Putamen (tissue), 1 donor: ENCODE measurements around the gene PRMT7.

Source experiments
- DNase-seq: peaks from one replicate; pipeline ENCODE4 v3.0.0-alpha.2; 2016; ENCODE audit warnings: low spot score

The PRMT7 gene

DNA sequence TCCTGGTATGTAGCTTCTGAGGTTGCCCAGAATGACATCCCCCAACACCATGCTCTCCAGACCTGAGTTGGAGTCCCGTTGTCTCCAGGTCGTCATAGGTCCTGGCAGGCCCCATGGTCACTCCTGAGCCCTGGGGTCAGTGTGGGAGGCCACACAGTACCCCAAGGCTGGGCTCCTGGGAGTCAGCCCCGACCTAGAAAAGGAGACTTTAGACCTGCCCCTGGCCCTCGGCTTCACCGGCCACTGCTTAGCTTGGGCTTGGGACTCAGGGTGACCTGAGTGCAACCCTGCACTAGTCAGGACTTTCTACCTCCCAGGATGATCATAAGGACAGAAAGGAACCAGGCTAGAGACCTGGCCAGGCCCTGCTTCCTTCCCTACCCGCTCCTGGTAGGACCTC is 65.8 kb downstream of the PRMT7 start:
- no peak for DNase-seq

DNA sequence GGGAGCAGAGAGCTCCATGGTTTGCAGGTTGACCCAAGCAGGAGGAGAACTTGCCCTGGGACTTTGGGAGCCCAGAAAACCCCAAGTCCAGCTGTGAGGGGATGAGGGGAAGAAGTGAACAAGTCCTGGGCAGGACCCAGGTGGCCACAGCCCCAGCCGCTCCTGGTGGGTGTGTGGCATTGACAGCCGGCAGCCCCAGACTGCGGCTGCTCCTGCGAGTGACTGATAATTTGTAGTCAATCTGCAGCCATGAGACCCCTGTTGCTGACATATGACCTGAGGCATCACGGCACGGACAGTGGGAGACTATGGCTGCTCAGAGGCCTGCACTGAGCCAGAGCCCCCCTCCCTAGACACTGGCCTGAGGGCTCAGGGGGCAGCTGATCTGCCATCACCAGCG is 66.4 kb downstream of the PRMT7 start:
- DNase-seq: no peak

DNA sequence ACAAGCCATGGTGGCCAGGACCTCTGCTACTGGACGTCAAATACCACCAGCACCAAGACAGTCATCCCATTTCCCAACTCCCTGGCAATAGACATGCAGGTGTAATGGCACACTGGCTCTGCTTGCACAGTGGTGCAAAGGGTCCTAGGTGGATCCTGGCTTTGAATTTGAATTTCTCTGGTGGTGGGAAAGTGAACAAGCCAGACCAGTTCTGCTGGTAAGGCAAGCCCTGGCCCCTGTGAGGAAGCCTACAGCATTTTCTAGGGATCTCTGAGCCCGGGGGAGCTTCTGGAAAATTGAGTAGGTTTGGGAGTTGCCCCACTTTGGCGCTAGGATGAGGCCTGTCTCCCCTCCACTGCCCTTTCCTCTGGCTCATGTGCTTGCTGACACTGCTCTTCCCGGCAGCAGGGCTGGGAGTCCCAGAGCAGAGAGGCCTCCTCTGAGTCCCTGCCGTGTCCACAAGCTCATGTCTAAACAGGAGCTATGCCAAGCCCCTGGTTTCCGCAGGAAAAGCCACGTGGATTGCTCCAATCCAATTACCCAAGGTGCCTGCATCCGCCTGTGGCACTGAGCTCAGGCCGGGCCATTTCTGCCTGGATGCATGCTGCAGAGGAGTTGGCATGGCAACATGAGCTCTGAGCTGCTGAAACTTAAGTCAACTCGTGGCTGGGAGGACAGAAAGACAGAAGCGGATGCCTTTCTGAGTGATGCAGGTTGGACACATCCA is 67.0 kb downstream of the PRMT7 start:
- DNase-seq: no peak

DNA sequence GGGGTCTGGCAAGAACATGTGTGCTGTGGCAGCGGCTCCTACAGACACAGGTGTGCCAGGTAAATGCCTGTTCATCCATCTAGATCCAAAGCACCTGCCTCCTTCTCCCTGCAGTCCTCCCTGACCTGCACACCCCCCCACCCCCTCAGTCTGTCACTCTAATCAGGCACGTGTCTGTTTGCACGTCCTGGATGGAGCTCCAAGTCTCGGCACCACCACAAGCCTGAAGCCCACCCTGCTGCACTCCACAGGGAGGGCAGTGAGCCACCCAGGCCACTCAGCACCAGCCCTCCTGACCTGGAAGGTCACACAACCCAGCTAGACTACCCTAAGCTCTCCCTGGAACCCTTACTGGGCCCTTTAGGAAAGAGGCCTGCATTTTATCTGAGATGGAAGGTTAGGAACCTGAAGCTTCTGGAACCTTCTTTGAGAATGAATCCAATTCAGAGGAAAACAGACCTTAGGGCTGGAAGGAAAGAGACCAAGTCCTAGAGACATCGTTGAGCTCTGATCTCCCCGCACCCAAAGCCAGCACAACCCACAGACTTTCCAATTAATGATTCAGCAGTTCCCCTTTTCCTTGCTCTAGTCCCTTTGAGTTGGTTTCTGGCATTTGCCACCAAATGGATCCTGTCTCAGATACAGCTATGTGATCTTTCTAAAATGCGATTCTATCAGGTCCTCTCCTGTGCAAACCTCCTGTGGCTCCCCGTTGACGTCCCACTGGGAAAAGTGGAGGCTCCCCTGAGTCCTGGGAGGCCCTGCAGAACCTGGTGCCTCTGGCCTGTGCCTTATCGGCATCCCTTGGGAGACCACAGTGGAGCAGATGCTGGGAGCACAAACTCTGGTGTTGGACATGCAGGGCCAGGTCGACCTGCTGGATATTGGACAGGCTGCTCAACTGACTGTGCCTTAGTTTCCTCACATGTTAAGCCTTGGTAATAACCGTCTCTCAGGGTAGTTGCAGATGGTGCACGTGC is 67.9 kb downstream of the PRMT7 start:
- DNase-seq: no peak

DNA sequence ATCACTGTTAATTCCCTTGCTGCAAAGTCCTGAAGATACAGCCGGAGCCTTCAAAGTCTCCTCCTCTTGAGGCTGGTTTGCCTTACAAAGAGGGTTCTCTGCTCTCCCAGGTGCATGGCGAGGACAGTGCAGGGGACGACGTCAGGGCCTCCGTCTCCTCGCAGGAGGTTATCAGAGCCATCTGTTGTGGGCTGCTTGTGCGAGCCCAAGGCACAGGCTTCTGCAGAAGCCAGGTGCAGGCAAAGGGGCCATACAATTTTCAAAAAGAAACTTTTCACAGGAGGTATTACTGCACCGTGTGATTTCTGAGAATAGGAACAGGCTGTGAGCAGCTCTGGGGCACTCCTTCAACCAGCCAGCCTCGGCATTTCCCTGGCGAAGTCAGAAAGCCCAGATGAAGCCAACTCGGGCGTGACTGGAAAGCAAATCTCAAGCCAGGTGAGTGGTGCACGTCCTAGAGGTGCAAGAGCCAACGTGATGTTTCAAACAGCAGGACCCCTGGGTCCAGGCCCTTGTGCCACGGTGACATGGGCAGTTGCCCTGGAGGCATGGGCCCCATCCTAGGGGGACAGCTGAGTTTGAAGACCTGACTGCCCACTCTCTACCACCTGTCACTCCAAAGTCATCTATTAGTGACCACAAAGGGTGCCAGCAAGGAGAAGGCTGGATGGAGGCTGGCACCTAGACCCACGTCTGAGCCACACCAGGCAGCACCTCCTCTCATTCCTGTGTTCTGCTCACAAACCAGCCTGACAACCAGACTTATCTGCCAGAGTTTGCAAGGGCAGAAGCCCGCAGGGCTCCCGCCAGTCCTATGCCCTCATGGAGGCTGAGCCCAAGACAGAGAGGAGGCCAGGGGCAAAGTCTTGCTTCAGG is 68.9 kb downstream of the PRMT7 start:
- no peak for DNase-seq

DNA sequence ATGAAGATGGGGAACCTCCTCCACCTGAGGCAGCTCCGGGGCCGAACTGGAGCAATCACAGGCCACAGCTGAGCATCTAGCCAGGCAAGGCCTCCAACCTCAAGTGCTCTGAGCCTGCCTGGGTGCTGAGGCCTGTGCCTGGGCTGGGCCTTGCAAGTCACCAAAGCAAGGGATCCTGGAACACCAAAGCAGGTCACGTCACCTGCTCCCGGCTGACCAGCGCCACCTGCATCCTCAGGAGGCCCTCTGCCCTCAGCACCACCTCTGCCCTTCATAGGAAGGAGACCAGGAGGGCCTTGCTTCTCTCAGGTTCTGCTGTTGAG is 69.5 kb downstream of the PRMT7 start:
- DNase-seq: no peak

DNA sequence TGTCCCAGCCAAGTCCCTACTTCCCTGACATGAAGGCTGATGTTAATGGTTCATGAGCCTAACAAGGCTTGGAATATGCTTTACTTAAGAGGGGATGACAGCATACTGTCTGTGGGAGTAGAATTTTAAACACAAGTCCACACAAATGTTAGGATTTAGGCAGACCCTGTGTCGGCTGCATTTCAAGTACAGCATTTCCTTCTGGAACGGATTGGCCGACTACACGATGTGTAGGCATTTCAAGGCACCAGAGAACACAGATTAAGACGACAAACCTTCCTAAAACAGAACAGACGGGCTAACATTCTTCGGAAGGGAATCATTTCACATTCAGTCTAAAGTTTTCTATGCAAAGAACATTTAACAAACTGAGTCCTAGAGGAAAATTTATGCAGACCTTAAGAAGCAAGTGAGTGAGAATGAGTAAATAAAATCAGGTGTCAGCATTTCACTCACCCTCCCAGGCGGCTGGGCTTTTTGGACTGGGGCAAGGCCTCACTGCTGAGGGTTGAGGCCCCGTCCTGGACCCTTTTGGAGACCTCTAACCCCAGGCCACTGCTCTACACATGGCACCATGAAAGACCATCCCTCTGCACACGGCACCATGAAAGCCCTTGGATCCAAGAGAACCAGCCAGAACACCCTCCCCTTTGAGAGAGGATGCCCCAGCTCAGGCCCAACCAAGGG is 70.0 kb downstream of the PRMT7 start:
- DNase-seq: no peak

DNA sequence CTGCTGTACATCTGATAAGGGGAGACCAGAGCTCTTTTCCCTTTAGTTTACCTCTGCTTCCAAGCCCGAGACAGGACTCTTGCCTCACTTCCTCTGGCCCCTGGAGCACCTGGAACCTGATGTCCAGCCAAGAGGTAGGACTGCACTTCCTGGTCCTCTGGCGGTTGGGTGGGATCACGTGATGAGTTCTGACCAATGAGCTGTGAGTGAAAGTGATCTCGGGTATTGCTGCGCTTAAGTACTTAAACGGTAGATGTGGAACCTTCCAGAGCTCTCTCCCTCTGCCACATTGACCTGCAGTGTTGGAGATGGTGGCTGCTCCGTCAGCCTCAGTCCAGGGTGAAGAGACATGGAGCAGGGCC is 70.5 kb downstream of the PRMT7 start:
- no peak for DNase-seq

DNA sequence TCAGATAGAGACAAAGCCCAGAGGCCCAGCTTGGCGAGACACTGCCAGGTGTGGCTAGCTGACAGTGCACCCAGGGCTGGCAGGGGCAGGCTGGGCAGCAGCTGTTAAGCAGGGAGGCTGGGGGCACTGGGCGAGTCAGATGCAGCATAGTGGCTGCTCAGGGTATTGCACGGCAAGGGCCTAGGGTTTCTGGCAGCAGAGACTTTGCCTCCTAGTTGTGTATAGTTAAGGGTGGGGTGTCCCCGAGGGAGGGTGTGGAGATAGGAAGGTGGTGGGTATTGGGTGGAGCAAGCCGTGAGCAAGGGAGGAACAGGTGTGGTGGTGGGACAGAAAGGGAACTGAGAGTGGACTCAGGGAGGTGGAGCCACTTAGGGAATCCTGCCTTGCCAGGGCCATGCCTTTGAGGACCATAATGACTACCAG is 71.5 kb downstream of the PRMT7 start:
- DNase-seq: no peak

DNA sequence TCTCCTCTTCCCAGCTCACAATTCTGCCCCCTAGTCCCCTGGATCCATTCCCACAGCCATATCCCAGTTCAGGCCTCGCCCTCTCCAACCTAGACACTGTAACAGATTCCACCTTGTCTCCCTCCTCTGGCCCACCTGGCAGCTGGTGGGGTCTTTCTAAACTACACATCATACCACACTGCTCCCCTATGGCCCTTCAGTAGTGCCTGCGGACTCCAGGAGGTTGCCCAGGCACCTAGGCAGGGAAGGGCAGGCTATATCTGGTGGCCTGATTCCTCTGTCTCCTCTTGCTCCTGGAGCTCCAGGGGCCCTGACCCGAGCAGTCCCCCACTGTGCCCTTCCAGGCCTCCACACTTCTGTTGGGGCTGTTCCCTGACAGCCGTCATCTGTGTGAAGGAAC is 73.0 kb downstream of the PRMT7 start:
- no peak for DNase-seq

DNA sequence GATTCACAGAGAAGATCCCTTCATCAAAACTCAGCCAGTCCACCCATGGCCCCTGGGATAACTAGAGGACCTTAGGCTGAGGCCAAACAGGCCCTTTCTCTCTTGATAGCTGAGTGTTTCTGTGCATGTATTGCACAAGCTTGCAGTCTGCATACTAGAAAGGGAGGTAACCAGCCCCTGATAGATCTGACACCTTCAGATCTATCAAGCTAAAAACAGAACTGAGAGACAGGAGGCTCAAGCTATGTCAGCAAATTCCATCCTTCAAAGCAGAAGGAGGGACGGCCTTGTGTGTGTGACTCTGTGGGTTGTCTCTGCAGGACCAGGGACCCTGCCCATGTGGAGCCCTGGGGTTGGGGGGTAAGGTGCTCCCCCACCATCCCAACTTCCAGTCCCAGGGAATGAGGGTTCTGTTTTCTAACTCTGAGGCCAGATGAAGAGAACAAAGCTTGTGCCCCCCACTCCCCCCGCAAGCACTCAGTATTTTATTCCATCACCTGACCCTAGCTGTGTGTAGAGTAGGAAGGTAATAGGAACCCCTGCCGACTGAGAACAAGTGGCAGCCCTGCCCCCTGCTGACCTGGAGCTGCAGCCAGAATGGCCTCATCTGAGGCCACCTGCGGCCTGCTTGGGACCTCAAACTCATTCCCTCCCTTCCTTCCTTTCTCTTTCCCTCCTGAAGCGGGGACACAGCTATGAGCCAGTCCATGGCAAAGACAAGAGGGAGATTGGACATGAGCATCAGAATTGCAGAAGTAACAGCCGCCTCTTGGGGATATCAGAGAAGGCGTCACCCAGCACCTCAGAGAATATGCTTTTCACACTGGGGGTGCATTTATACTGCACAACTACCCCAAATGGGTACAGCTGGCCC is 73.7 kb downstream of the PRMT7 start:
- no peak for DNase-seq

DNA sequence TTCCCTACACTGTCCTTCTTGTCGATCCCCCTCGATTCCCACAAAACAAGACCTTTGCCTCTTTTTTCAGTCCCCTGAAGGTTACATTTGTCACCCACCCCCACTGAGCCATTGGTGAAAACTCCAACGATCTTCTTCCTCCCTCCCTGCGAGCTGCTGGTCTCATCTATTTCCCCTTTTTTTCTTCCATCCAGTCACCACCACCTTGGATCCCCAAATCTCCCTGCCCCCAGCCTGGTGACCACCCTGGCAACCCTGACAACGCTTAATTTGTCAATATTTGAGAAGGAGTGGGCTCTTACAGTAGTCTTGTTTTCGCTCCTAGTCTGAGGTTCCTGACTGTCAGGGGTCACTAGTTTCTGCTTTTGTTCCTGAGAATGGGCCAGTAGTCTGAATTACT is 74.6 kb downstream of the PRMT7 start:
- no peak for DNase-seq

DNA sequence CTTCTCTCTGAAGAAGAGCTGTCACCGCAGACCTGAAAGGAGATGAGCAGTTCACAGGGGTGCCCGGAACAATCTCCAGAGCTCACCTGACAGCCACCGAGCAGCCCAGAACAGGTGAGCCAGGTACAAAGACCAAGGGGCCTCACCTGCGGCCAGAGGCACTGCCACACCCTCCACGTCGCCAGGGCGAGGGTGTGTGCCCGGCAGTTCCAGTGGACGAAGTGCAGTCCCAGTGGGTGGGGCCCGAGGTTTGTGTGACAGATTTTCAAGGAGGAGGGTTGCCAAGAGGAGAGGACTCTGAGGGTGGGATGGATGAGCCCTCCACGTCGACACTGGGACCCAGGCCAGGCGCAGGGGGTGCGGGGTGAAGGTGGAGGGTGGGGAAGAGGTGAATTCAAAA is 75.8 kb downstream of the PRMT7 start:
- DNase-seq: no peak

DNA sequence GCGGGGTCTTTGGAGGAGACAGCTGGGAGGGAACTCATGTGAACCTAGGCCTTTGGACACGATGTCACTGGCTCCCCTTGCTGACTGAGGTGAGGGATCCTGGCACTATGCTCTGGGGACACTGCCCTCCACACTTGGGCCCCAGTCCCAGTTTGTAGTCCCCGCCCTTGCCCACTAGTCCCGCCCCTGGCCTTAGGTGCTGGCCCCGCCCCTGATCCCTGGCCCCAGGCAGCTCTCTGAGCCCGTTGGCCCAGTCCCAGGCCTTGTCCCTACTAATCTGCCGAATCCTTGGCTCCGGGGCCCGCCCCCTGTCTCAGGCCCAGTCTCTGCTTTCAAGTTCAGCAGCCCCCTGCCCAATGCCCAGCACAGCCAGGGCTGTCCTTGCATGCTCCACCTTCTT is 76.5 kb downstream of the PRMT7 start:
- DNase-seq: no peak

DNA sequence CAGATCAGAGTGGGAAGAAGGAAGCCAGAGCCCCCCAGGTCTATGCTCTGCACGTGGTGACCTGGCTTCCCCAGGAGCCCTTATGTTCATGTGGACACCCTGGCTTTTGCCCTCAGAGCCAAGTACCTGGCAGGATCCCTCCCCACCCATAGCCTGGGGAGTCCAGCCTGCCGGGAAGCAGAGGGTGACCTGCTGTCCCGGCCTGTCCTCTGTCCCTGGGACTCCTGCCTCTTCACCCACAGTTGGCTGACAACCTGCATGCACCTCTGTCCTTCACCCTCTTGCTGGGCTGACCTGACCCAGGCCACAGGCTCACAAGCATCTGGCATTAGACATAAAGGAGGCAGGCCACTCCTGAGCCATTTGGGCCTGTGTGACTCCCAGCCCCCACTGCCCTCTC is 77.3 kb downstream of the PRMT7 start:
- no peak for DNase-seq

DNA sequence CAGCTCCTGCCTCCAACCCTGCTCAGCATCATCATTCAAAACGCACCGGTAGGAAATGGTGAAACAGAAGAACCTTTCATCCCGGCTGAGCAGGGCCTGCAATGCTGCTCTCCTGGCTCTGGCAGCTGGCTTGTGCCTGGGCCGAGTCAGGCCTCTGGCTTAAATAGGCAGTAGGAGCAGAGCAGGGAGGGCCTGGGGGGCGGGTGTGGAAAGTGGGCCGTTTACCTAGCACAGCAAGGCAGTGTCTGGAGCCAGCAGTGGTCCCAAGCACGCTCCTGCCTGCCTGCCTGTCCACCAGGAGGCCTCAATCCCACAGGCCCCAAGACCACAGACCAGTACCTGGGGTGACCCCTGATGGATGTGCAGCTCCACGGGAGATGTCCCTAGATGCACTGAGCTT is 78.2 kb downstream of the PRMT7 start:
- DNase-seq: no peak

DNA sequence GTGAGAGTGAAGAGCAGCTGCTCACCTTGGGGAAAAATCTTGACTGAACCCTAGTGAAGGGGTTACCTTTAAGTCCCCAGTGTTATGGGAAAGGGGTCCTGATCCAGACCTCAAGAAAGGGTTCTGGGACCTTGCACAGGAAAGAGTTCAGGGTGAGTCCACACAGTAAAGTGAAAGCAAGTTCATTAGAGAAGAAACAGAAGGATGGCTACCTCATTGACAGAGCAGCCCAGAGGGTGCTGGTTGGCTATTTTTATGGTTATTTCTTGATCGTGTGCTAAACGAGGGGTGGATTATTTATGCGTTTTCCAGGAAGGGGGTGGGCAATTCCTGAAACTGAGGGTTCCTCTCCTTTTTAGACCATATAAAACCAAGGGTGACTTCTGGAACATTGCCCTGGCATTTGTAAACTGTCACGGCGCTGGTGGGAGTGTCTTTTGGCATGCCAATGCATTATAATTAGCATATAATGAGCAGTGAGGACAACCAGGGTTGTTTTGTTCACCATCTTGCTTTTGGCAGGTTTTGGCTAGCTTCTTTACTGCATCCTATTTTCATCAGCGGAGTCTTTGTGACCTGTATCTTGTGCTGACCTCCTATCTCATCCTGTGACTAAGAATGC is 79.0 kb downstream of the PRMT7 start:
- no peak for DNase-seq

DNA sequence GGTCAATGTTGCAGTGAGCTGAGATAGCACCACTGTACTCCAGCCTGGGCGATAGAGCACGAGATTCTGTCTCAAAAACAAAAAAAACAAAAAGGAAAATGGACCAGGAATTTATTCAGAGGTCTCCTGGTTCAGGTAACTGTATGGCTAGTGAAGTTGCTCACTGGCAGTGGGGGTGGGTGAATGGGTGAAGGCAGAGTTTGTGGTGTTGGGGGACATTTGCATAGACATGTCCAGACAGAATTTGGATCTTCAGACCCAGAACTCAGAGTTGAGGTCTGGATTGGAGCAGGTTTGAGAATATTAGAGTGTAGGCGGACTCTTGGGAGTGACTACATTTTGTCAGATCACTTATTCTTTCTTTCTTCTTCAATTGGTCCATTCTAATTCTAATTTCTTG is 82.5 kb downstream of the PRMT7 start:
- no peak for DNase-seq

DNA sequence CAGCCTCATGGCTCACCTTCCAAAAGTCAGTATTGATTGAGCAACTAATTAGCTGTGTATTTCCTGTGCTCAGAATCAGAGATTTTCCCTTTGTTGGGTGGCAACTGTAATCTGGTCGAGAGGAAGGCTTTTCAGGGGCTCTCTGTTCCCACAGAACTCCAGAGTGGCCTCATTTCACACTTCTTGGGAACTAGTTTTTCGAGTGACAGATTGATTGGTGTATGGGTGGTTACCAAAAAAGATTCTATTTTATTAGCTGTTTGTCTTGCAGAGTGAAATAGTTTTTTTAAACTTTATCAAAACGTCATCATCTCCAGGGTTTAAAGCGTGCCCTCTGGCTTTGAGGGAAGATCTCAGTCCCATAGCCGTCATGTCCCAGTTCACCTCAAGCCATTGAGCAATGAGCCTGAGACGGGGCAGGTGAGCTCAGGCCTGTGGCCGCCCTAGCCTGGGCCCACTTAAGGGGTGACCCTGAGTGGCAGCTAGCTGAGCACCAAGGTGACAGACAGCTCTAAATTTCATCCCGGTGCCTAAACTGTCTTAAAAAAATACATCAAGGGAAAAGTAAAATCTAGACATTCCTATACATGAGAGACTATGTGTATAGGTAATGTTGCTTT is 84.5 kb downstream of the PRMT7 start:
- DNase-seq: peak; percentile 62

DNA sequence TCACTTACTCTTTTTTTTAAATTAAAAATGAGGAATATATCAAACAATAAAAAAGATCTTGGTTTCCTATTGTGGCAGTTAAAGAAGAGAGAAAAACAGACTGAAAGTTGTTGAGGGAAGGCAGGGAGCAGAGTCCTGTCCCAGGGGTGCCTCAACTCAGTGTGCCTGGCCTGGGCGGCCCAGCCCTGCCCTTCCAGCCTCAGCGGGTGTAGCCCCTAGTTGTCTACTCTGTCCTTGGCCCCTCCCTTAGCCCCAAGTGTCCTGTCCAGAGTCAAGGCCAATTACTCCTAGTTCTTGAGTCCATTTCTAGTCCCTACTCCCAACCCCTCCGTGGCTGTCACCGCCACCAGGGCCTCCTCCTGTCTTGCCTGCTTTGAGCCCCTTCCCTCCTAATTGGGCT is 85.0 kb downstream of the PRMT7 start:
- no peak for DNase-seq
